GM23338 (cell line): ENCODE results near the gene TMEM179B. TPM values are rescaled to one million over a fixed set of nuclear protein-coding genes. Genes with fewer than 3 reads are reported as not detected.

Experiments
- ATAC-seq: fragments of 200-7000 bp; cut with Tn5 transposase; 3 replicates; pipeline ENCODE4 v1.9.1; 2020
- DNase-seq: peaks from one replicate; pipeline ENCODE4 v3.0.0-alpha.2; 2015; ENCODE audit warnings: low spot score
- H2AFZ ChIP-seq: fragments of 200-600 bp; sonication (generic); 2 replicates; pipeline ENCODE4 v1.8.0; 2016; ENCODE audit warnings: antibody characterized with exemption, mild to moderate bottlenecking, moderate library complexity
- H3F3A ChIP-seq: fragments of 200-600 bp; sonication (generic); replicated peaks from 2 replicates; pipeline ENCODE4 v1.8.0; 2017; ENCODE audit warnings: antibody characterized with exemption, mixed run types, low read depth
- H3K27ac ChIP-seq: fragments of 200-600 bp; sonication (generic); 2 replicates; pipeline ENCODE4 v1.6.1; 2016; ENCODE audit warnings: low read depth
- H3K27me3 ChIP-seq: fragments of 200-600 bp; sonication (generic); 2 replicates; pipeline ENCODE4 v1.8.0; 2016; ENCODE audit warnings: mild to moderate bottlenecking, mixed run types, moderate library complexity; ENCODE audit not compliant: insufficient read depth
- H3K36me3 ChIP-seq: fragments of 200-600 bp; sonication (generic); 2 replicates; pipeline ENCODE4 v1.8.0; 2016; ENCODE audit warnings: mild to moderate bottlenecking; ENCODE audit not compliant: insufficient read depth
- H3K4me1 ChIP-seq: fragments of 200-600 bp; sonication (generic); 2 replicates; pipeline ENCODE4 v1.8.0; 2016; ENCODE audit warnings: mild to moderate bottlenecking, moderate library complexity; ENCODE audit not compliant: insufficient read depth
- H3K4me2 ChIP-seq: fragments of 200-600 bp; sonication (generic); 2 replicates; pipeline ENCODE4 v1.7.1; 2017; ENCODE audit warnings: mixed run types
- H3K4me3 ChIP-seq: fragments of 200-600 bp; sonication (generic); 2 replicates; pipeline ENCODE4 v1.6.1; 2016; ENCODE audit warnings: mixed run types
- H3K79me2 ChIP-seq: fragments of 200-600 bp; sonication (generic); replicated peaks from 2 replicates; pipeline ENCODE4 v1.8.0; 2017; ENCODE audit warnings: mild to moderate bottlenecking; ENCODE audit not compliant: insufficient read depth
- H3K9me2 ChIP-seq: fragments of 200-600 bp; sonication (generic); 2 replicates; pipeline ENCODE4 v1.8.0; 2017; ENCODE audit not compliant: insufficient read depth
- H4K20me1 ChIP-seq: fragments of 200-600 bp; sonication (generic); replicated peaks from 2 replicates; pipeline ENCODE4 v1.8.0; 2017; ENCODE audit warnings: mild to moderate bottlenecking; ENCODE audit not compliant: insufficient read depth
- H3K27ac Mint-ChIP-seq: 2 replicates; pipeline ENCODE4 v1.8.0; 2020; ENCODE audit warnings: inconsistent platforms, mild to moderate bottlenecking, moderate library complexity, mixed read lengths
- H3K27me3 Mint-ChIP-seq: 3 replicates; pipeline ENCODE4 v1.8.0; 2022; ENCODE audit warnings: low read depth, mild to moderate bottlenecking, moderate library complexity, mixed read lengths, inconsistent platforms; ENCODE audit not compliant: insufficient read depth, poor library complexity
- H3K36me3 Mint-ChIP-seq: 3 replicates; pipeline ENCODE4 v1.8.0; 2021; ENCODE audit warnings: low read depth, mild to moderate bottlenecking, inconsistent platforms, moderate library complexity, mixed read lengths
- H3K4me1 Mint-ChIP-seq: 3 replicates; pipeline ENCODE4 v1.8.0; 2020; ENCODE audit warnings: mild to moderate bottlenecking, inconsistent platforms, mixed read lengths
- H3K4me3 Mint-ChIP-seq: 3 replicates; pipeline ENCODE4 v1.8.0; 2021; ENCODE audit warnings: moderate library complexity, mild to moderate bottlenecking, inconsistent platforms, mixed read lengths
- H3K9me3 Mint-ChIP-seq: 3 replicates; pipeline ENCODE4 v1.8.0; 2020; ENCODE audit warnings: moderate library complexity, mild to moderate bottlenecking, inconsistent platforms, mixed read lengths
- CTCF ChIP-seq, 2 experiments: fragments of 200-600 bp in 1 of 2; sonication (generic) in 1 of 2; conservative IDR thresholded peaks; 2 replicates each; pipeline versions ENCODE4 v1.5.1 to v1.6.1; 2016 to 2017; ENCODE audit warnings: antibody characterized with exemption in 2 of 2, low read depth in 2 of 2, mild to moderate bottlenecking in 2 of 2, moderate library complexity in 1 of 2
- EZH2phosphoT487 ChIP-seq: fragments of 200-600 bp; sonication (generic); IDR thresholded peaks from one replicate; pipeline ENCODE4 v1.8.1; 2018; ENCODE audit warnings: antibody characterized with exemption; ENCODE audit not compliant: unreplicated experiment
- NANOG ChIP-seq: IDR thresholded peaks from 2 replicates; pipeline ENCODE4 v1.6.1; 2016; ENCODE audit warnings: antibody characterized with exemption, borderline replicate concordance
- STAT1 ChIP-seq: IDR thresholded peaks from one replicate; pipeline ENCODE4 v1.6.1; 2016; ENCODE audit warnings: antibody characterized with exemption; ENCODE audit not compliant: unreplicated experiment
- ZNF114 ChIP-seq: fragments of 250-450 bp; sonication (Bioruptor Pico); IDR thresholded peaks from 2 replicates; pipeline ENCODE4 v1.5.0; 2020; ENCODE audit warnings: mild to moderate bottlenecking, moderate library complexity
- ZNF331 ChIP-seq: fragments of 250-450 bp; sonication (Bioruptor Pico); IDR thresholded peaks from 2 replicates; pipeline ENCODE4 v1.5.0; 2020; ENCODE audit warnings: low read depth, mild to moderate bottlenecking, moderate library complexity
- polyA plus RNA-seq: library from polyadenylated mRNA; unstranded; fragments of >200 nt; fragmentation: Nextera tagmentation; extraction: Ambion mirVana; gene quantifications from 2 replicates; pipeline ENCODE4 v1.2.1, GENCODE V29; 2016
- total RNA-seq: library from RNA; depleted of rRNA; stranded (reverse); fragments of >200 nt; shearing (Covaris generic); gene quantifications from 2 replicates; pipeline ENCODE4 v1.2.3, GENCODE V29; 2014
- TF ChIP-seq, protein P1 (sequence below): fragments of 250-450 bp; sonication (Bioruptor Pico); IDR thresholded peaks from 2 replicates; pipeline ENCODE4 v1.5.0; 2020; ENCODE audit warnings: mild to moderate bottlenecking, moderate library complexity

TMEM179B gene
- total and polyA plus RNA-seq, 2 experiments from 2014 or later, result 16.9 to 17.5 TPM

DNA sequence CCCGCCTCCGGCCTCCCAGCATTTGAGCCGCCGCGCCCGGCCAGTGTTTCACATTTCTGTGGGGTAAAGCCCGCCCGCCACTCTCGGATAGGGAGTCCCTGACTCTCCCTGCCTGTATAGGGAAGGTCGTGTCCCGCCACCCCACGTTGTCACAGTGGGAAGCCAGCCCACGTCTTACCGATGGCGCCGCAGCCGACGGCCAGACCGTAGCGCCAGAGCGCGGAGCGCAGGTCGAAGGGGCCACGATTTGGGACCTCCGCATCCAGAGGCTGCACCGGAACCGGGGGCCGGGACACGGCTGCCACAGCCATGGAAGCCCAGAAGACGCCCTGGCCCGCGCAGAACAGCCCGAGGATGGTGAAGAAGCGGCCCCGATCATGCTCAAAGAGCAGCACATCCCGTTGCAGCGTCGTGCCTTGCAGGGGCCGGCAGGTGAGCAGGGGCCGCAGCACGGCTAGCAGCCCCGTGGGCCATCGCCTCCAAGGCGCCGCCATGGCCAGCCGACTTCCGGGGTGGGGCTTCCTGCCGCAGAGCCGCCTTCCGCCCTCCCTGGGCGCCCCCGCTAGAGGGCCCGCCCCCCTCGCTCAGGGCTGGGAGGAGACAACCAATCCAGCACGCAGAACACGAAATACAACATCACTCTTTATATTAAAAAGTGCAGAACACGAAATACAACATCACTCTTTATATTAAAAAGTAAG is 4.4 kb downstream of the TMEM179B start, which contains the start of gene TMEM223 (continued):
- TF ChIP-seq, protein P1, sequence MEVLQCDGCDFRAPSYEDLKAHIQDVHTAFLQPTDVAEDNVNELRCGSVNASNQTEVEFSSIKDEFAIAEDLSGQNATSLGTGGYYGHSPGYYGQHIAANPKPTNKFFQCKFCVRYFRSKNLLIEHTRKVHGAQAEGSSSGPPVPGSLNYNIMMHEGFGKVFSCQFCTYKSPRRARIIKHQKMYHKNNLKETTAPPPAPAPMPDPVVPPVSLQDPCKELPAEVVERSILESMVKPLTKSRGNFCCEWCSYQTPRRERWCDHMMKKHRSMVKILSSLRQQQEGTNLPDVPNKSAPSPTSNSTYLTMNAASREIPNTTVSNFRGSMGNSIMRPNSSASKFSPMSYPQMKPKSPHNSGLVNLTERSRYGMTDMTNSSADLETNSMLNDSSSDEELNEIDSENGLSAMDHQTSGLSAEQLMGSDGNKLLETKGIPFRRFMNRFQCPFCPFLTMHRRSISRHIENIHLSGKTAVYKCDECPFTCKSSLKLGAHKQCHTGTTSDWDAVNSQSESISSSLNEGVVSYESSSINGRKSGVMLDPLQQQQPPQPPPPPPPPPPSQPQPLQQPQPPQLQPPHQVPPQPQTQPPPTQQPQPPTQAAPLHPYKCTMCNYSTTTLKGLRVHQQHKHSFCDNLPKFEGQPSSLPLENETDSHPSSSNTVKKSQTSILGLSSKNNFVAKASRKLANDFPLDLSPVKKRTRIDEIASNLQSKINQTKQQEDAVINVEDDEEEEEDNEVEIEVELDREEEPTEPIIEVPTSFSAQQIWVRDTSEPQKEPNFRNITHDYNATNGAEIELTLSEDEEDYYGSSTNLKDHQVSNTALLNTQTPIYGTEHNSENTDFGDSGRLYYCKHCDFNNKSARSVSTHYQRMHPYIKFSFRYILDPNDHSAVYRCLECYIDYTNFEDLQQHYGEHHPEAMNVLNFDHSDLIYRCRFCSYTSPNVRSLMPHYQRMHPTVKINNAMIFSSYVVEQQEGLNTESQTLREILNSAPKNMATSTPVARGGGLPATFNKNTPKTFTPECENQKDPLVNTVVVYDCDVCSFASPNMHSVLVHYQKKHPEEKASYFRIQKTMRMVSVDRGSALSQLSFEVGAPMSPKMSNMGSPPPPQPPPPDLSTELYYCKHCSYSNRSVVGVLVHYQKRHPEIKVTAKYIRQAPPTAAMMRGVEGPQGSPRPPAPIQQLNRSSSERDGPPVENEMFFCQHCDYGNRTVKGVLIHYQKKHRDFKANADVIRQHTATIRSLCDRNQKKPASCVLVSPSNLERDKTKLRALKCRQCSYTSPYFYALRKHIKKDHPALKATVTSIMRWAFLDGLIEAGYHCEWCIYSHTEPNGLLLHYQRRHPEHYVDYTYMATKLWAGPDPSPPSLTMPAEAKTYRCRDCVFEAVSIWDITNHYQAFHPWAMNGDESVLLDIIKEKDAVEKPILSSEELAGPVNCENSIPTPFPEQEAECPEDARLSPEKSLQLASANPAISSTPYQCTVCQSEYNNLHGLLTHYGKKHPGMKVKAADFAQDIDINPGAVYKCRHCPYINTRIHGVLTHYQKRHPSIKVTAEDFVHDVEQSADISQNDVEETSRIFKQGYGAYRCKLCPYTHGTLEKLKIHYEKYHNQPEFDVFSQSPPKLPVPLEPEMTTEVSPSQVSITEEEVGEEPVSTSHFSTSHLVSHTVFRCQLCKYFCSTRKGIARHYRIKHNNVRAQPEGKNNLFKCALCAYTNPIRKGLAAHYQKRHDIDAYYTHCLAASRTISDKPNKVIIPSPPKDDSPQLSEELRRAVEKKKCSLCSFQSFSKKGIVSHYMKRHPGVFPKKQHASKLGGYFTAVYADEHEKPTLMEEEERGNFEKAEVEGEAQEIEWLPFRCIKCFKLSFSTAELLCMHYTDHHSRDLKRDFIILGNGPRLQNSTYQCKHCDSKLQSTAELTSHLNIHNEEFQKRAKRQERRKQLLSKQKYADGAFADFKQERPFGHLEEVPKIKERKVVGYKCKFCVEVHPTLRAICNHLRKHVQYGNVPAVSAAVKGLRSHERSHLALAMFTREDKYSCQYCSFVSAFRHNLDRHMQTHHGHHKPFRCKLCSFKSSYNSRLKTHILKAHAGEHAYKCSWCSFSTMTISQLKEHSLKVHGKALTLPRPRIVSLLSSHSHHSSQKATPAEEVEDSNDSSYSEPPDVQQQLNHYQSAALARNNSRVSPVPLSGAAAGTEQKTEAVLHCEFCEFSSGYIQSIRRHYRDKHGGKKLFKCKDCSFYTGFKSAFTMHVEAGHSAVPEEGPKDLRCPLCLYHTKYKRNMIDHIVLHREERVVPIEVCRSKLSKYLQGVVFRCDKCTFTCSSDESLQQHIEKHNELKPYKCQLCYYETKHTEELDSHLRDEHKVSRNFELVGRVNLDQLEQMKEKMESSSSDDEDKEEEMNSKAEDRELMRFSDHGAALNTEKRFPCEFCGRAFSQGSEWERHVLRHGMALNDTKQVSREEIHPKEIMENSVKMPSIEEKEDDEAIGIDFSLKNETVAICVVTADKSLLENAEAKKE (CRISPR knock-in tag), result no peak

DNA sequence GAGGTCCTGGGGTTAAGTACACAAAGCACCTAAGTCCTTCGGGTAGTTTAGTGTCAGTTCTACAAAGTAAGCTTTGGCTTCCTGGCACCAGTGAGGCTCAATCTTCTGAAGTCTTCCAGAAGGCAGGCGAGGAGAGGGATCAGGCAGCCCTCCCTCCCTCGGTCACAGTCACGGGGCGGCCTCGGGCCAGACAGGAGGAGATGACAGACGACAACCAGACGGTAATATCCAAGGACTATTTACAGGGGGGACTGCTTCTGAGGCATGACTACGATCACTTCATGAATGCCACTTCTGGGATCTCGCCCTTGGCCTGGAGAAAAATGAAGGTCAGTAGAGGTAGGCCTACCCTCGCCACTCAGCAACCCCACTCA is 5.0 kb downstream of the TMEM179B start:
- Mint-ChIP-seq H3K36me3 (peaks cover 83% of the 10 kb centered on the region), H3K27me3 (peaks cover 21% of the 10 kb centered on the region), H3K4me3 (peak overlapping the region; percentile 94), H3K9me3 (no peaks in the 10 kb centered on the region; the same call in 2 of the 3 replicates), H3K27ac (peak overlapping the region; percentile 87), H3K4me1 (peaks cover 26% of the 10 kb centered on the region)
- Histone ChIP-seq H2AFZ (no peak overlapping the region), H3K4me1 (peaks cover 11% of the 10 kb centered on the region; the same call in 1 of the 2 replicates), H3K9me2 (no peaks in the 10 kb centered on the region), H3K79me2 (peaks cover 40% of the 10 kb centered on the region), H3K27me3 (no peaks in the 10 kb centered on the region), H4K20me1 (peaks cover 3% of the 10 kb centered on the region), H3F3A (peaks cover 64% of the 10 kb centered on the region), H3K36me3 (peaks cover 48% of the 10 kb centered on the region), H3K4me2 (peak overlapping the region; percentile 97), H3K4me3 (peak overlapping the region; percentile 98), H3K27ac (peak overlapping the region; percentile 85)
- DNase-seq (peak; percentile 46), ATAC-seq (peak; percentile 6)
- TF ChIP-seq EZH2phosphoT487 (no peak), ZNF331 (CRISPR knock-in tag) (no peak), STAT1 (no peak), ZNF114 (CRISPR knock-in tag) (no peak), NANOG (no peak), CTCF (conservative IDR thresholded peaks at IDR 0.05; ENCODE audit: low read depth in 2 of 2) (no peak)
- TF ChIP-seq, protein P1 (CRISPR knock-in tag), result no peak
